T-helper 1 cell (primary cell): ENCODE data around the gene RAX2.
A peak's percentile ranks its signal among the peaks of the same experiment; 100 is the strongest.

Experiments
- DNase-seq, 5 donors: peaks; one replicate each; pipeline ENCODE4 v3.0.0-alpha.2; 2012 to 2020

RAX2 gene

GRCh38 chr19:3801412-3802096, 29.5 kb upstream of the RAX2 start:
- peak in 4 of 5 donors; percentile 30 to 55 (median 46) for DNase-seq

- no peak for DNase-seq
Observed at GRCh38 chr19:3800996-3801395, 29.0 kb upstream of the RAX2 start.

- peak in 1 of 5 donors; percentile 58 for DNase-seq
Observed at GRCh38 chr19:3798137-3798536, 26.1 kb upstream of the RAX2 start.

- DNase-seq = no peak
Observed at GRCh38 chr19:3796358-3796757, 24.3 kb upstream of the RAX2 start.

- no peak for DNase-seq
Observed at GRCh38 chr19:3793799-3794198, 21.8 kb upstream of the RAX2 start.

- no peak for DNase-seq
Observed at GRCh38 chr19:3792114-3792513, 20.1 kb upstream of the RAX2 start.

- no peak for DNase-seq
Observed at GRCh38 chr19:3790941-3791340, 18.9 kb upstream of the RAX2 start.

- no peak for DNase-seq
Observed at GRCh38 chr19:3790209-3790734, 18.2 kb upstream of the RAX2 start.

GRCh38 chr19:3788996-3789778, 17.2 kb upstream of the RAX2 start:
- no peak for DNase-seq

GRCh38 chr19:3785938-3786824, 14.2 kb upstream of the RAX2 start, which contains the start of gene MATK:
Gene MATK, minus strand, starts transcription at chr19:3786381. Its CDS starts 1,246 bp downstream, at chr19:3785135.
- DNase-seq = no peak

- no peak for DNase-seq
Observed at GRCh38 chr19:3785451-3785937, 13.5 kb upstream of the RAX2 start.

GRCh38 chr19:3784607-3785450, 12.8 kb upstream of the RAX2 start:
- no peak for DNase-seq

- peak in 2 of 5 donors; percentile 21 to 34 for DNase-seq
Observed at GRCh38 chr19:3783660-3784584, 11.9 kb upstream of the RAX2 start.

GRCh38 chr19:3782903-3783302, 10.9 kb upstream of the RAX2 start:
- no peak for DNase-seq

GRCh38 chr19:3782330-3782729, 10.3 kb upstream of the RAX2 start:
- no peak for DNase-seq

GRCh38 chr19:3781603-3782002, 9.6 kb upstream of the RAX2 start:
- DNase-seq = no peak

- DNase-seq = no peak
Observed at GRCh38 chr19:3780786-3781304, 8.8 kb upstream of the RAX2 start.

- no peak for DNase-seq
Observed at GRCh38 chr19:3778899-3779723, 7.1 kb upstream of the RAX2 start.

GRCh38 chr19:3778104-3778867, 6.3 kb upstream of the RAX2 start:
- no peak for DNase-seq
